Uterus (tissue), 2 donors: ENCODE results near the gene IRF4.

Experiments
- CTCF ChIP-seq, 4 experiments: fragments of 200-600 bp in 2 of 4; fragments of 450-650 bp in 2 of 4; sonication (generic) in 2 of 4; IDR thresholded peaks; one replicate each; pipeline ENCODE4 v1.5.1; 2016 to 2019; ENCODE audit warnings: antibody characterized with exemption in 4 of 4, mild to moderate bottlenecking in 2 of 4, moderate library complexity in 1 of 4
- POLR2A ChIP-seq, 2 donors: fragments of 450-650 bp; IDR thresholded peaks; one replicate each; pipeline ENCODE4 v1.6.1; 2016; ENCODE audit warnings: antibody characterized with exemption in 2 of 2, mild to moderate bottlenecking in 1 of 2, moderate library complexity in 1 of 2

DNA sequence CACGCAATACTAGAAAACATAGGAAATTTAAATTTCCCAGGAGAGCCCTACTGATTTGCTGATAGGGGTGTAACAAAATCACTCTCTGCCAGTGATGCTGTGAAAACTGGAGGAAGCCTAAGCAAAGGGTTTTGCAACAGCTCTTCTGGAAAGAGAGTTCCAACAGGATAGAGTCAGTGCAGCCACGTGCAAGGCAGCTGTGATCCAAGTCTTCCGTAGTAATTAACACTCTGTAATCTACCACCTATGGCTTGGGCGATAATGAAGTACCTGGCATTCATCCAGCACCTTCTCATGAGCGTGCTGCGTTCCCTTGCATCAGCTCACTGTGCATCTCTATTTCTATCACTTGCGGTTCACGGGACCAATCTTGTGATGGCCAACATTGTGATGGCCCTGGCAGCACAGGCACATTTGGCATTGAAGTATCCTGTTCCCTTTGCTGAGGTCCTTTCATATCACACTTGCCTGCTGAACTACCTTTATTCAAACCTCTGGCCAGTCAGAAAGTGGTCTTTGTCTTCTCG lies 48.2 kb downstream of the IRF4 start:
- TF ChIP-seq CTCF (IDR thresholded peaks at IDR 0.05) (no peak), POLR2A (IDR thresholded peaks at IDR 0.05) (no peak)
